CD4-positive, alpha-beta T cell treated with Interleukin-17A for 4 hours (primary cell): ENCODE data around the gene KCNA5.

Experiments used
- DNase-seq: peaks from one replicate; pipeline ENCODE4 v3.0.0-alpha.2; 2020; ENCODE audit warnings: mixed read lengths

Gene KCNA5

GRCh38 chr12:5064913-5065490, 21.3 kb downstream of the KCNA5 start:
- DNase-seq = no peak

DNA sequence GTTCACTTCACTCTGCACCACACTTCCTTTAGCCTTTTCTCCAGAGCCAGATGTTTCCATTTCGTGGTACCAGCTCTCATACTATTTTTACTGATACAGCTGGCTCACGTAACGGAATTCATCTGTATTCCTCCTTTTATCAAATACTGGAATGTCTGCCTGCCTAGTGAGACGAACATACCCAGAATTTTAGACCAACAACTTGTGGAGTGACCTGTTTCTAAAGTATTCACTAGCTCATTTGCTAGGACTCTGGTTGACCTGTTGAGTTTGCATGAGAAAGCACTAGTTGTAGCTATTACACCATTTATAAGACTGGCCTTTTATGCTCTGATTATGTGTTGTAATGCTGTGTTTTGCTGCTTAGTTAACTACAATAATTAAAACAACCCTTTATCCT, 22.6 kb downstream of the KCNA5 start:
- no peak for DNase-seq

- no peak for DNase-seq
Observed at GRCh38 chr12:5068126-5068525, 24.4 kb downstream of the KCNA5 start.

GRCh38 chr12:5068619-5069018, 24.9 kb downstream of the KCNA5 start:
- no peak for DNase-seq

GRCh38 chr12:5070090-5070489, 26.4 kb downstream of the KCNA5 start:
- no peak for DNase-seq

DNA sequence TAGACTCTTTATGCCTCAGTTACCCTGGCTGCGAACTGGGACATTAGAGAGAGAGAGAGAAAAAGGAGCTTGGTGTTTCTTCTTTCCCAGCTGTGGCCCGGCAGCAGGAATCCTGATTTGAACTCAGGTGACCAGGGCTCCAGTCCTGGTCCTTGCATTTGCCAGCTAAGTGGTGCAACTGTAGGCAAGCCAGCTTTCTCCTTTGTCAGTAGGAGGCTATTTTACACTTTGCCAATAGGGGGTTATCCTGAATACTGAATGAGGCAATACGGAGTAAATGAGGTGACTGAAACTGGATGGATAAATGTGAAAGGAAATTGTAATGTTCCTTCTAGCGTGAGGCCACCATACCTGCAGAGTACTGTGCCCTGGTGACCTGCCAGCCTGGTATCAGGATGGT, 27.8 kb downstream of the KCNA5 start:
- DNase-seq = no peak

DNA sequence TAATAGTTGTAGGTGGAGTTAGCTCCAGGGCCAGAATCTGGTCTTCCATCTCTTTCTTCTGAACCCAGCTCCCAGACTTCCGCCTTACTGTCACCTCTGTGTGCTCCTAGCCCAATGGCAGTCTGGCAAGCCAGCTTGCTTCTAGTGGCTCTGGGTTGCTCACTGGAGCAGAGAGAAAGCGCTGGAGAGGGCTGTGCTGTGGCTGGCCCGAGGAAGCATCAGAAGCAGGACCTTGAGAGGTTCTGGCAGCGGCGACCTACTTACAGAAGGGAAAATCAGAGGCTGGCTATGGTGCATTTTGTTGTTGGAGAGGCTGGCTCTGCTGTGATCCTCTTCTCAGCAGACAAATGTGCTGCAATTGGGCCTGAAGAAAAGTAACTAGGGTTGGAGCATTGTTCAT, 28.6 kb downstream of the KCNA5 start:
- DNase-seq = no peak

- no peak for DNase-seq
Observed at GRCh38 chr12:5073054-5073453, 29.4 kb downstream of the KCNA5 start.

DNA sequence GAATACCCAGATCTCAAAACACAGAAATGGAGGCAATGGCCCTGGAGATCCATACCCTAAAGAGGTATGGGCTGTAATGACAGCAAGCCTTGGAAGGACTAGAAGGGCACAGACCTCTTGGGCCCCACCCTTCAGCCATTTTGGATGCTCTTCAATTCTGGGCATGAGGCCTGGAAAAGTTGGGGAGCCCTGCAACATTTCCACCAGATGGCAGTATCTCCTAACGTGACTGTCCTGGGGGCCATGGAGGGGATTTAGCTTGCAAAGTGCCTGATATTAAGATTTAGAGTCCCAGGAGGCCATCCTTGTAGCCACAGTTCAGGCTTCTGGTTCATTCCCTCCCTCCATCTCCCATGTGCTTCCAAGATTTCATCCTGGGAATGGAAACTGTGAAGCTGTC, 30.2 kb downstream of the KCNA5 start:
- DNase-seq = no peak

DNA sequence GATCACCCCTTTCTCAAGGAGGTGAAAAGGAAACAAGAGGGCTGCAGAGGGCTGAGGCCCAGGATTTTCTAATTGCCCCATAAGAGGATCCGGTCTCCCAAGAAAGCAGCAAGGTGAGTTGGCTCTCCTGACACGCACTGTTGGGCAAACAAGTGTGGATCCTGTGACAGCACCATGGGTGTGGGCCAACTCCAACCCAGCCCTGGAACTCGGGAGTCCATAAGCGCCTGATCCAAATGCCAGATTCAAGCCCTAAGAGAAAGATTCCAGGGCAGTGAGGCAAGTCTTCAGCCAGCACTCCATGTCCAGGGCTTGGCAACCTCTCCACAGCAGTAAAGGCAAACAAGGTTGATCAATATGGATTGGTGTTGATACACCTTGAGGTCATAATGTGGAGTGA, 33.1 kb downstream of the KCNA5 start:
- no peak for DNase-seq

DNA sequence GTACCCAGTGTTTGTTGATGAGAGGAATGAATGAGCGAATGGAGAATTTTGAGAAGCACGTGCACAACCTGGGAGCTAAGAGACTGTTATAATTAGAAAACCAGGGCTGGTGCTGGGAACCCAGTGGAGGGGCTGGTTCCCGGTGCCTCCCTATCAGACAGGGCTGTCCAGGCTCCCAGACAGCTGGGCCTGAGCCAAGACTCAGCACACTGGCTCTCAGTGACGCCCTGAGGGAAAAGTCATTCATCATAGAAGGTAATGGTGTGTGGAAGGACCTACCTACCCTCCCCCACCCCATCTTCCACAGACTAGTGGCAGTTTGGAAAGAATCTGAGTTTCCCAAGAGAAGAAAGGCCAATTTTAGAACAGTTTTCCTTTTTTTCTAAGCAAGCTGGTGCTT, 34.7 kb downstream of the KCNA5 start:
- DNase-seq = no peak

DNA sequence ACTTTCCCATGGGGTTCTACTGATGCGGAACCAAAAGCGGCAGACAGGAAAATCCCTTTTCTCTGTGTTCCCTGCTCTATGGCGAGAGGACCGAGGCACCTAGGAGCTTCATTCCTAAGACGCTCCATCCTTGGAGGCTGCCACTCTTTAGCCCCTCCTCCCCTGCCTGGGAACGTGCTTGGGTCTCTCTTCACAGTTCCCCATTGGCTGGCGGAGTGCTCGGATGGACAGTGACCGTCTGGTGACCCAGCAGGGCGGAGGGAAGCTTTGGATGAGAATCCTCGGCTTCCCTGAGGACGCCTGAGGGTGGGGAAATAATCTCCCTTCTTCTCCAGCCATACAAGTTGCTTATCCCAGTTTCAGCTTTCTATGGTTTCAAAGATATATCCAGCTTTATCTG, 37.3 kb downstream of the KCNA5 start:
- no peak for DNase-seq

- no peak for DNase-seq
Observed at GRCh38 chr12:5083955-5084849, 40.5 kb downstream of the KCNA5 start.

DNA sequence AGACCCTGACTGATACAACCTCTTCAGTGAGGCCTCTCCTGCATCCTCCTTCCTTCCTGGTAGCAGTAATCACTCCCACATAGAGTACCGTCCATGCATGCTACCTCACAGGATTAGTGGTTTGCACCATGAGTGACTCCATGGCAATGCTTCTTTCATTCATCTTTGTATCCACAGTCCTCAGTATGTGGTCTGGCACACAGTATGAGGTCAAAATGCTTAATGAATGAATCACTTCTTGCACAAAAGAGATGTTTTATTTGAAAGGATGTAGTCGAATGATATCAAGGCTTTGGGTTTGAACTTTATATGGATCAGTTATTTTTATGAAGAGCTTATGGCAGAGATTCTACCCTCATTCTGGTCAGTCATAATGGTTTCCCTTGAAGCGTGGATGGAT, 42.2 kb downstream of the KCNA5 start:
- DNase-seq = no peak

GRCh38 chr12:5087831-5088554, 44.3 kb downstream of the KCNA5 start:
- DNase-seq = no peak

DNA sequence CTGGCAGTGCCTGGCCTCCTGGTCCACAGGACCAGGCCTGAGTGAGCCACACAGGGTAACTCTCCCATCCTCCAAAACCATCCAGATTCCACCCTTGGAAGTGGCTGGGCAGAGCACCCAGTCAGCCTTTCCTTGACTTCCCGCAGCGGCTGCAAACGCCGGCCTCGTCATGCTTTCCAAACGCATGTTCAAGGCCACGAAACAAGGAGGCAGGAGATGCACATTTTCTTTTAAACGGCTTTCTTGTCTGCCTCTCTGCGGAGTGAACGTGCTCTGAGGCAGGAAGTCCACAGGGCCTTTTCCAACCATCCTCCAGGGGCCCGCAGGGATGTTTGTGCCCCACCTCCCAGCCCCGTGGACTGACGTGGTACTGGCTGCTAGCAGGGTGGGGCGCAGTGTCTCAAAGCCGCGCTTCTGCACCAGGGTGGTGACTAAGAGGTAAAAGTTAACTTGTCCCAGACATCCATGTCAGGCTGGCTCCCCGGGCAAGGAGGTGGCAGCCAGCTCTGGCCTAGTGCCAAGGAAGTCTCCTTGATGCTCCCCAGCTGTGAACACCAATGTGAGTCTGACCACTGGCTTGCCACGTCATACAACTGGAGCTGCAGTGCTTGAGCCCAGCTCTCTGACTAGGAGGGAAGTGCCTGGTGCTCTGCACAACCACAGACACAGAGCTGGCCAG, 45.0 kb downstream of the KCNA5 start:
- DNase-seq = no peak

DNA sequence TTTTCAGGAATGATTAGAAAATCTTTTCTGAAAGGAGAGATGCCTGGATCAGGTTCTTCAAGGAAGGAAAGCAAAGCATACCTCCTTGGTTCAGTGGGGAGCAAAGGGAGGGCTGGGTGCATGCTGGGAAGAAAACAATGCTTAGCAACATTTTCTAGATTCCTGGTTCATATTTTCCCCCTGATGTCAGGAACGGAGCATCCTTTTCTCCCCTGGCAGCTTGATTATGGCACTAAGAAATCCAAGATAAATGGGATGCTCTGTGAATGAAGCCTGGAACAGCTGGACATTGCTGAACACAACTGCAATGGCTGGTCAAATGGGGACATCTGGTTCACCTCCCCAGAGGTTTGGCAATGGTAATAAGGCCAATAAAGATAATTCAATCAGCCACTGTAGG, 50.9 kb downstream of the KCNA5 start:
- DNase-seq = no peak

GRCh38 chr12:5094986-5095385, 51.3 kb downstream of the KCNA5 start:
- no peak for DNase-seq
